ENCODE data around the gene RNF212. TPM values are rescaled to one million over a fixed set of nuclear protein-coding genes. Genes with fewer than 3 reads are reported as not detected.

Gene RNF212
- total and polyA plus RNA-seq, 9 of the 15 experiments (the other 6 are each of a cell fraction or from before 2014, with no cell fraction given), result 0.04 TPM; not detected in 8

- Histone ChIP-seq H3K9me3 (replicated peaks; ENCODE audit: control insufficient read depth, insufficient read depth, low read depth, low read length) (peaks cover 3% of the 10 kb centered on the region; the same call in 1 of the 2 replicates), H3K9me1 (ENCODE audit: control insufficient read depth, insufficient read depth, low read length) (no peaks in the 10 kb centered on the region), H3K4me1 (replicated peaks in 1 of 2; ENCODE audit: control insufficient read depth in 2 of 2, insufficient read depth in 2 of 2, low read length in 2 of 2) (peaks cover 3 to 27% of the 10 kb centered on the region in 2 experiments; a peak in 2 of 5 replicates), H3K79me2 (ENCODE audit: control insufficient read depth, insufficient read depth, low read length) (no peaks in the 10 kb centered on the region), H3K27ac (ENCODE audit: extremely low read depth, low read depth, low read length) (no peak overlapping the region), H4K20me1 (replicated peaks; ENCODE audit: control insufficient read depth, insufficient read depth, low read length) (no peaks in the 10 kb centered on the region), H3K36me3 (ENCODE audit: control insufficient read depth, insufficient read depth, low read length) (no peaks in the 10 kb centered on the region), H3K9ac (ENCODE audit: insufficient read depth in 1 of 2, low read depth in 2 of 2, low read length in 2 of 2) (no peak overlapping the region), H2AFZ (ENCODE audit: low read depth, low read length) (no peak overlapping the region), H3K27me3 (ENCODE audit: control insufficient read depth in 2 of 2, insufficient read depth in 2 of 2, low read length in 2 of 2) (peaks cover 55 to 78% of the 10 kb centered on the region in 2 experiments), H3K4me2 (ENCODE audit: insufficient read depth, low read length) (no peak overlapping the region), H3K4me3 (no peak overlapping the region)
- ChIA-PET POLR2A (interaction anchor here (0.6 to 1.5 kb wide), 3 partner anchors 13 to 128 kb away, joined by 3 to 4 read pairs (median 4); no protein-coding TSS in a partner anchor), CTCF (ENCODE audit: low intra/inter-chr PET ratio) (no interaction called here)
- ATAC-seq (no peak), FAIRE-seq (no peak), DNase-seq (ENCODE audit: extremely low read depth in 1 of 4, low spot score in 3 of 4) (no peak)
- TF ChIP-seq FOXK2 (conservative IDR thresholded peaks at IDR 0.05 in 1 of 2, IDR thresholded peaks at IDR 0.05 in 1 of 2; ENCODE audit: low read depth in 2 of 2) (no peak), ZNF740 (CRISPR knock-in tag; IDR thresholded peaks at IDR 0.05) (peak; percentile 32; the same call in 1 of the 2 replicates), ZNF740 (tag; IDR thresholded peaks at IDR 0.05) (no peak)
- in situ Hi-C loops (cut with MboI), result no loop called here
- BruUV-seq (replicated peaks), result no TSS peak
- intact Hi-C loops (cut with micrococcal nuclease), result no loop called here
- WGBS (ENCODE audit: insufficient coverage, low coverage, missing lambda C conversion rate), result 12% methylated on average over 35 of the region's 35 CpGs
These were observed 55.0 kb downstream of the RNF212 start for GRCh38 chr4:1058198-1058996.

Data from K562 (cell line).